ENCODE data around the gene CASP1.
A peak's percentile ranks its signal among the peaks of the same experiment; 100 is the strongest.

CASP1 gene

DNA sequence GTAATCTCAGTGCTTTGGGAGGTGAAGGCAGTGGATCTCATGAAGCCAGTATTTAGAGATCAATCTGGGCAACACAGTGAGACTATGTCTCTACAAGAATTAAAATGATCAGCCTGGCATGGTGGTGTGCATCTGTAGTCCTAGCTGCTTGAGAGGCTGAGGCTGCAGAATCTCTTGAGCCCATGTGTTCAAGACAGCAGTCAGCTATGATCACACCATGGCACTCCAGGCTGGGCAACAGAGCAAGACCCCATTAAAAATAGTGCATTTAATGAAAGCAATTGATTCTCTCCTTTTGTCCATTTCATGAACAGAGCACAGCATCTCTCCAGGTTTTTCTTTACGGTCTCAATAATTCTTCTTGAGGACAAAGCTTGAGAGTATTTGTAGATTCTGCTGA is 21.5 kb upstream of the CASP1 start:
- Histone ChIP-seq H3K27me3 (replicated peaks in 2 of 5; ENCODE audit: control insufficient read depth in 4 of 5, insufficient read depth in 5 of 5, low read length in 4 of 5) (no peaks in the 10 kb centered on the region), H3K4me3 (ENCODE audit: control insufficient read depth in 1 of 7, extremely low read depth in 1 of 7, insufficient read depth in 4 of 7, low read depth in 2 of 7, low read length in 6 of 7) (no peak overlapping the region), H3K9me3 (ENCODE audit: control extremely low read depth in 1 of 5, control insufficient read depth in 4 of 5, insufficient read depth in 2 of 5, low read depth in 1 of 5, low read length in 4 of 5) (no peaks in the 10 kb centered on the region), H3K4me1 (ENCODE audit: control extremely low read depth in 1 of 4, control insufficient read depth in 4 of 4, insufficient read depth in 4 of 4, low read length in 3 of 4) (no peaks in the 10 kb centered on the region), H3K36me3 (ENCODE audit: control insufficient read depth in 4 of 4, insufficient read depth in 4 of 4, low read length in 3 of 4) (no peaks in the 10 kb centered on the region), H3K27ac (ENCODE audit: insufficient read depth in 1 of 2, low read depth in 1 of 2, low read length in 2 of 2, poor library complexity in 1 of 2, severe bottlenecking in 2 of 2) (no peak overlapping the region)
- ChIA-PET POLR2A (no interaction called here), CTCF (no interaction called here)
- no CpG with 5 or more reads among the region's 1 CpG for WGBS (ENCODE audit: insufficient coverage)
- no peak for DNase-seq

DNA sequence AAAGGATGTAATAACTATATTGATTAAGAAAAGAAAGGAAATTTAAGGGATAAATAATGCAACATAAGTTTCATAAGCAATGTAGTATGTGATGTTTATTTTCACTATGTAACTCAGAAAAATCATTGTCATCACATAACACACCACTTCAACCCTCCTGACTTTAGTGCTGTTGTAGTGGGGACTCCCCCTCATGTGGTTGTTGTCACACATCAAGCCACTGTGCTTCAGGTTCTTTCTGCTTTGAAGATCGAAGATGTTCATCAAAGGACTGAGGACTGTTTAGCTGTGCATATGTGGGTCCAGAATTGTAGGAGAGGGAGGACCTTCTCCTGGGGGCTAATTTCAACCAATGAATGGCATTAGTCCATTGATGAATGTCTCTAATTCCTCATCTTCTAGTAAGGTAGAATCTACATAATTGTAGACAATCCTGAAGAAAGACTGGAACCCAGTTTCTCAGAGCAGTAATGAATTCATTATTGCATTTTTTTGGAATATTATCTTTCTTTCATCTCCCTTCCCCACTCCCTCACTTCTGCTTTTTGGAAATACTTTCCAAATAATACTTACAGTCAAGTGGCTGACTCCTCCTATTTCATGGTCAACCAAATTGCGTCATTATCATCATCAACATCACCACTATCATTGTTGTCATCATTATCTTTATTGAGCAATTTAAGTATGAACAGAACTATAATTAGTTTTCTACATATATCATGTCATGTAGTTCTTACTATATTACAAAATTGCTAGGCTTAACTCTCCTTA is 20.0 kb upstream of the CASP1 start:
- Histone ChIP-seq H3K27me3 (replicated peaks in 2 of 5; ENCODE audit: control insufficient read depth in 4 of 5, insufficient read depth in 5 of 5, low read length in 4 of 5) (no peaks in the 10 kb centered on the region), H3K27ac (ENCODE audit: insufficient read depth in 1 of 2, low read depth in 1 of 2, low read length in 2 of 2, poor library complexity in 1 of 2, severe bottlenecking in 2 of 2) (no peak overlapping the region), H3K9me3 (ENCODE audit: control extremely low read depth in 1 of 5, control insufficient read depth in 4 of 5, insufficient read depth in 2 of 5, low read depth in 1 of 5, low read length in 4 of 5) (no peaks in the 10 kb centered on the region), H3K36me3 (ENCODE audit: control insufficient read depth in 4 of 4, insufficient read depth in 4 of 4, low read length in 3 of 4) (no peaks in the 10 kb centered on the region), H3K4me3 (ENCODE audit: control insufficient read depth in 1 of 7, extremely low read depth in 1 of 7, insufficient read depth in 4 of 7, low read depth in 2 of 7, low read length in 6 of 7) (no peak overlapping the region), H3K4me1 (ENCODE audit: control extremely low read depth in 1 of 4, control insufficient read depth in 4 of 4, insufficient read depth in 4 of 4, low read length in 3 of 4) (no peaks in the 10 kb centered on the region)
- WGBS (ENCODE audit: insufficient coverage) = no CpG with 5 or more reads among the region's 2 CpGs
- ChIA-PET POLR2A (no interaction called here), CTCF (no interaction called here)
- DNase-seq = peak in 2 of 3 donors; percentile 29

DNA sequence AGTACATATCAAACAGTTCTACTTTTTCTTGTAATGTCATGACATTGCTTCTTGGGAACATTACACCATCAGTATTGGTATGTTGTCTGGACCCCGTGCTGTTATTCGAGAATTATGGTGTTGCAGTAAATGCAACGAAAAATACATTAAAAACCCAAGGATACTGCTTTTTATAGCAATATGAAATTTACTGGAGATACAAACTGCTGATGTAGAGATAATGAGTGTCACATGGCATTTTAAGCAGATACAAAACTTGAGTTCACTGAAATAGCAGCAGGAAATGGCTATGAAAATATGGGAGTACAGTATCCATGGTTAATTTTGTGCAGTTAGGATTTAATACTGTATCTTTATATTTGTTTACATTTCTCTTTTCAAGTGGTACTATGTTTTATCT is 17.5 kb upstream of the CASP1 start:
- CTCF ChIA-PET = no interaction called here

DNA sequence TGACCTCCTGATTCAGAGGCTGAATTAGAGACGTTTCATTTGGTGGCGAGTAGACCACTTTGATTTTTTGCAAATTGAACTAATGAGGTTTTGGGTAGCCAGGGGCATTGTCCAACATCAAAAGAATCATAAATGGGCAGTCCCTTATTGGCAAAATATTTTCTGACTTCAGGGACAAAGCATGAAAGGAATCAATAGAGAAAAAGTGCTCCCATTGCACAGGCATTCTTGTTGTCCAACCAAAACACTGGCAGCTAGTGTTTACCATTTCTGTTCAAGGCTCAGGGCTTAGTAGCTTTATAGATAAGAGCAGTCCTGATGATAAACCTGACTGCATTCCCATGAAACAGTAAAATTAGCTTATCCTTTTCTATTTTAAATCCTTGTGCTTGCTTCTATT is 16.6 kb upstream of the CASP1 start:
- POLR2A ChIA-PET = no interaction called here
- H3K4me1 ChIP-seq (ENCODE audit: control extremely low read depth in 1 of 4, control insufficient read depth in 4 of 4, insufficient read depth in 4 of 4, low read length in 3 of 4) = no peaks in the 10 kb centered on the region
- WGBS (ENCODE audit: insufficient coverage) = 88% methylated on average over 2 of the region's 2 CpGs
- H3K9me3 ChIP-seq (ENCODE audit: control extremely low read depth in 1 of 5, control insufficient read depth in 4 of 5, insufficient read depth in 2 of 5, low read depth in 1 of 5, low read length in 4 of 5) = no peaks in the 10 kb centered on the region
- CTCF ChIA-PET = interaction anchor here (1.2 kb wide), 1 partner anchor 172 kb away, joined by 3 read pairs; no protein-coding TSS in a partner anchor
- no peak overlapping the region for H3K4me3 ChIP-seq (ENCODE audit: control insufficient read depth in 1 of 7, extremely low read depth in 1 of 7, insufficient read depth in 4 of 7, low read depth in 2 of 7, low read length in 6 of 7)
- no peak for DNase-seq
- H3K27ac ChIP-seq (ENCODE audit: insufficient read depth in 1 of 2, low read depth in 1 of 2, low read length in 2 of 2, poor library complexity in 1 of 2, severe bottlenecking in 2 of 2) = no peak overlapping the region
- no peaks in the 10 kb centered on the region for H3K36me3 ChIP-seq (ENCODE audit: control insufficient read depth in 4 of 4, insufficient read depth in 4 of 4, low read length in 3 of 4)
- no peaks in the 10 kb centered on the region for H3K27me3 ChIP-seq (replicated peaks in 2 of 5; ENCODE audit: control insufficient read depth in 4 of 5, insufficient read depth in 5 of 5, low read length in 4 of 5)

More for the DNA sequence above, 17.5 kb upstream of the CASP1 start:
- Histone ChIP-seq H3K36me3 (ENCODE audit: control insufficient read depth in 4 of 4, insufficient read depth in 4 of 4, low read length in 3 of 4) (no peaks in the 10 kb centered on the region), H3K4me1 (ENCODE audit: control extremely low read depth in 1 of 4, control insufficient read depth in 4 of 4, insufficient read depth in 4 of 4, low read length in 3 of 4) (no peaks in the 10 kb centered on the region), H3K9me3 (ENCODE audit: control extremely low read depth in 1 of 5, control insufficient read depth in 4 of 5, insufficient read depth in 2 of 5, low read depth in 1 of 5, low read length in 4 of 5) (no peaks in the 10 kb centered on the region), H3K27me3 (replicated peaks in 2 of 5; ENCODE audit: control insufficient read depth in 4 of 5, insufficient read depth in 5 of 5, low read length in 4 of 5) (no peaks in the 10 kb centered on the region), H3K27ac (ENCODE audit: insufficient read depth in 1 of 2, low read depth in 1 of 2, low read length in 2 of 2, poor library complexity in 1 of 2, severe bottlenecking in 2 of 2) (no peak overlapping the region), H3K4me3 (ENCODE audit: control insufficient read depth in 1 of 7, extremely low read depth in 1 of 7, insufficient read depth in 4 of 7, low read depth in 2 of 7, low read length in 6 of 7) (no peak overlapping the region)
- DNase-seq = no peak
- POLR2A ChIA-PET = no interaction called here
- no CpG with 5 or more reads among the region's 3 CpGs for WGBS (ENCODE audit: insufficient coverage)

DNA sequence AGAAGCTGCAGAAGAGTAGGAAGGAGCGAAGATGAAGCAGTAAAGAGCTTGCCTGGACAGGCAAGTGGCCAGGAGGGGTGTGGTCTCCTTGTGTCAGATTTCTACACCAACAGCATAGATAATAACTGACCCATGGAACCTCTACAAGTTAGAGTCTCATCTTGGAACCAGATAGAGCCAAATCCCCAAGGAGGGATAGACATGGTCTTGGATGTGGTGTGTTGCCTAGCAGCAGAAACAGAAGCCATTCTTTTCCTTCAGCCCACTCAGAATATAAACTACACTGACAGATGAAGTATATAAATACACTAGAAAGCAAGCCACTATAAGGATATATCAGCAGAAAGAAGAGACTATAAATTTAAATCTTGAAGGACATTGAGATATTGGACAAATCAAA is 14.5 kb upstream of the CASP1 start:
- POLR2A ChIA-PET = no interaction called here
- Histone ChIP-seq H3K36me3 (ENCODE audit: control insufficient read depth in 4 of 4, insufficient read depth in 4 of 4, low read length in 3 of 4) (no peaks in the 10 kb centered on the region), H3K4me1 (ENCODE audit: control extremely low read depth in 1 of 4, control insufficient read depth in 4 of 4, insufficient read depth in 4 of 4, low read length in 3 of 4) (peaks cover 0 to 7% (median 5%) of the 10 kb centered on the region in 4 experiments), H3K27ac (ENCODE audit: insufficient read depth in 1 of 2, low read depth in 1 of 2, low read length in 2 of 2, poor library complexity in 1 of 2, severe bottlenecking in 2 of 2) (no peak overlapping the region), H3K27me3 (replicated peaks in 2 of 5; ENCODE audit: control insufficient read depth in 4 of 5, insufficient read depth in 5 of 5, low read length in 4 of 5) (no peaks in the 10 kb centered on the region), H3K9me3 (ENCODE audit: control extremely low read depth in 1 of 5, control insufficient read depth in 4 of 5, insufficient read depth in 2 of 5, low read depth in 1 of 5, low read length in 4 of 5) (no peaks in the 10 kb centered on the region), H3K4me3 (ENCODE audit: control insufficient read depth in 1 of 7, extremely low read depth in 1 of 7, insufficient read depth in 4 of 7, low read depth in 2 of 7, low read length in 6 of 7) (no peak overlapping the region)
- WGBS (ENCODE audit: insufficient coverage) = no CpG with 5 or more reads among the region's 1 CpG
- CTCF ChIA-PET = no interaction called here
- no peak for DNase-seq

DNA sequence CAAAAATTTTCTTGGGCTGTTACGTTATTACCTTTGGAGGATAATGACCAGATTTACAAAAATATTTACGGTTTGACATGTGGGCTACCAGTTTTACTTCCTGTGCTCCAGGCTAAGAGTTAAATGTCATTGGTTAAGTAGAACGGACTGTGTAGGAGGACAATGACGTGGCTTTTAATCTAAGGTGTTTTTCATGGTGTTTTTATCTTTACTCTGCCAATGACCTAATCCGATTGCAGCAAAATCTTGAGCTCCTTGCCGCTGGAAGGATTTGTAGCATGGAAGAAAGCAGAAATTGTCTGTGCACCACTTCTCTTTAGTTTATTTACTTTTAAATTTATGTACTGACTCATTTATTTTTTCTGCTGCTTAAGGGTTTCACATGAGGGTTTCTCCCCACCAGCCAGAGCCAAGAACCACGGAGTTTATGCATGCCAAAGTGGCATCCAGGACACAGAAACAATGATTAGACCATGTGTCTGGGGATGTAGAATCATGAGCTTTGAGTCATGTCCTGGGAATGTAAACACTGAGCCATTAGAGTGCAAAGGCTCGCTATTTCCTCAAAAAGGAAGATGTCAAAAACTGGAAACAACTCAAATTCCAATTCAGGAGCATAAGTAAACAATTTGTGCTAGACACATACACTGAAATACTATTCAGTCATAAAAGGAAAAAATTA is 12.1 kb upstream of the CASP1 start:
- CTCF ChIA-PET = no interaction called here

DNA sequence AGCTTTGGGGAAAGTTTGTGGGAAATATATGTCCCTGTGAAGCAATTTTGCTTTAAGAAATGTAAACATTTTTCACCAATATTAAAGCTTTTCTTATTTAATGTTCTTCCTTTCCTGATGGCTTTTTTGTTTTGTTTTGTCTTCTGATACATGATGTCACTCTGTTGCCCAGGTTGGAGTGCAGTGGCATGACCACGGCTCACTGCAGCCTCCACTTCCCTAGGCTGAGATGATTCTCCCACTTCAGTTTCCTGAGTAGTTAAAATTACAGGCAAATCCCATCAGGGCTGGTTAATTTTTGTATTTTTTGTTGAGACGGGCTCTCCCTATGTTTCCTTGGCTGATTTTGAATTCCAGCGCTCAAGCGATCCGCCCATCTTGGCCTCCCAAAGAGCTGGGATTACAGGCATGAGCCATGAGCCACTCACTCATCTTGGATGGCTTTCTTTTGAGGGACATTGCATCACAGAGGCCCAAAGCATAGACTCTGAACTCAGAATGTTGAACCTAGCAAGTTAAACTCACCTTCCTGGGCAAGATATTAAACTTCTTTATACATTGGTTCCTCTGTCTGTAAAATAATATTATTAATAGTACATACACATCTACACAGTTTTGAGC is 10.8 kb upstream of the CASP1 start:
- DNase-seq = no peak
- POLR2A ChIA-PET = no interaction called here
- 98% methylated on average over 4 of the region's 5 CpGs for WGBS (ENCODE audit: insufficient coverage)
- Histone ChIP-seq H3K4me1 (ENCODE audit: control extremely low read depth in 1 of 4, control insufficient read depth in 4 of 4, insufficient read depth in 4 of 4, low read length in 3 of 4) (peaks cover 12 to 21% (median 15%) of the 10 kb centered on the region in 4 experiments), H3K9me3 (ENCODE audit: control extremely low read depth in 1 of 5, control insufficient read depth in 4 of 5, insufficient read depth in 2 of 5, low read depth in 1 of 5, low read length in 4 of 5) (no peaks in the 10 kb centered on the region), H3K4me3 (ENCODE audit: control insufficient read depth in 1 of 7, extremely low read depth in 1 of 7, insufficient read depth in 4 of 7, low read depth in 2 of 7, low read length in 6 of 7) (peak overlapping the region in 4 of 7 experiments; percentile 70 to 93 (median 78)), H3K27me3 (replicated peaks in 2 of 5; ENCODE audit: control insufficient read depth in 4 of 5, insufficient read depth in 5 of 5, low read length in 4 of 5) (no peaks in the 10 kb centered on the region), H3K36me3 (ENCODE audit: control insufficient read depth in 4 of 4, insufficient read depth in 4 of 4, low read length in 3 of 4) (peaks cover 3 to 9% (median 6%) of the 10 kb centered on the region in 4 experiments), H3K27ac (ENCODE audit: insufficient read depth in 1 of 2, low read depth in 1 of 2, low read length in 2 of 2, poor library complexity in 1 of 2, severe bottlenecking in 2 of 2) (peak overlapping the region in 1 of 2 experiments; percentile 89)
- CTCF ChIA-PET = no interaction called here

More for the DNA sequence above, 12.1 kb upstream of the CASP1 start:
- Histone ChIP-seq H3K4me3 (ENCODE audit: control insufficient read depth in 1 of 7, extremely low read depth in 1 of 7, insufficient read depth in 4 of 7, low read depth in 2 of 7, low read length in 6 of 7) (no peak overlapping the region), H3K4me1 (ENCODE audit: control extremely low read depth in 1 of 4, control insufficient read depth in 4 of 4, insufficient read depth in 4 of 4, low read length in 3 of 4) (peaks cover 12 to 21% (median 15%) of the 10 kb centered on the region in 4 experiments), H3K36me3 (ENCODE audit: control insufficient read depth in 4 of 4, insufficient read depth in 4 of 4, low read length in 3 of 4) (no peaks in the 10 kb centered on the region), H3K9me3 (ENCODE audit: control extremely low read depth in 1 of 5, control insufficient read depth in 4 of 5, insufficient read depth in 2 of 5, low read depth in 1 of 5, low read length in 4 of 5) (no peaks in the 10 kb centered on the region), H3K27me3 (replicated peaks in 2 of 5; ENCODE audit: control insufficient read depth in 4 of 5, insufficient read depth in 5 of 5, low read length in 4 of 5) (no peaks in the 10 kb centered on the region), H3K27ac (ENCODE audit: insufficient read depth in 1 of 2, low read depth in 1 of 2, low read length in 2 of 2, poor library complexity in 1 of 2, severe bottlenecking in 2 of 2) (no peak overlapping the region)
- no peak for DNase-seq
- WGBS (ENCODE audit: insufficient coverage) = 94% methylated on average over 3 of the region's 8 CpGs
- POLR2A ChIA-PET = no interaction called here

Measured in common myeloid progenitor, CD34-positive (primary cell).